ENCODE results near the gene WDR7.

The WDR7 gene

GRCh38 chr18:56823986-56824565 lies 172.9 kb downstream of the WDR7 start:
- H3K27ac ChIP-seq = no peak overlapping the region
- TF ChIP-seq, protein P1, sequence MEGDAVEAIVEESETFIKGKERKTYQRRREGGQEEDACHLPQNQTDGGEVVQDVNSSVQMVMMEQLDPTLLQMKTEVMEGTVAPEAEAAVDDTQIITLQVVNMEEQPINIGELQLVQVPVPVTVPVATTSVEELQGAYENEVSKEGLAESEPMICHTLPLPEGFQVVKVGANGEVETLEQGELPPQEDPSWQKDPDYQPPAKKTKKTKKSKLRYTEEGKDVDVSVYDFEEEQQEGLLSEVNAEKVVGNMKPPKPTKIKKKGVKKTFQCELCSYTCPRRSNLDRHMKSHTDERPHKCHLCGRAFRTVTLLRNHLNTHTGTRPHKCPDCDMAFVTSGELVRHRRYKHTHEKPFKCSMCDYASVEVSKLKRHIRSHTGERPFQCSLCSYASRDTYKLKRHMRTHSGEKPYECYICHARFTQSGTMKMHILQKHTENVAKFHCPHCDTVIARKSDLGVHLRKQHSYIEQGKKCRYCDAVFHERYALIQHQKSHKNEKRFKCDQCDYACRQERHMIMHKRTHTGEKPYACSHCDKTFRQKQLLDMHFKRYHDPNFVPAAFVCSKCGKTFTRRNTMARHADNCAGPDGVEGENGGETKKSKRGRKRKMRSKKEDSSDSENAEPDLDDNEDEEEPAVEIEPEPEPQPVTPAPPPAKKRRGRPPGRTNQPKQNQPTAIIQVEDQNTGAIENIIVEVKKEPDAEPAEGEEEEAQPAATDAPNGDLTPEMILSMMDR (IDR thresholded peaks at IDR 0.05) = no peak
- no peak for TF ChIP-seq ZFX (IDR thresholded peaks at IDR 0.05; ENCODE audit: borderline replicate concordance)

DNA sequence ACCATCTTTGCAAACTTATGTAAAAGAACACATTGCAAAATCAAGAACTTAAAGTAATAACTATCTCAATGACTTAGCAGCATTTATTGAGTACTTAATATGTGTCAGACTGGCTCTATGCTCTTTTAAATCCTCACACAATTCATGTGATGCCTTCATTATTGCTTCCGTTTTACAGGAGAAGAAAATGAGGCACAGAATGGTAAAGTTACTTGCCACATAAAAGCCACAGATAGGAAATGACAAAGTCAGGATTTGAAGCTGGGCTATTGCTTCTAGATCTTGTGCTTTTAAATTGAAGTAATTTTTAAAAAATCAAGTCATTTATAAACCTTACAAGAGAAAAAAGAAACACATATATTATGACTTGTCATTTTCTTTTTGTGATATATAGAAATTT lies 174.2 kb downstream of the WDR7 start:
- TF ChIP-seq ZFX (IDR thresholded peaks at IDR 0.05; ENCODE audit: borderline replicate concordance) = no peak
- TF ChIP-seq, protein P1 (IDR thresholded peaks at IDR 0.05) = no peak
- no peak overlapping the region for H3K27ac ChIP-seq

- no peak overlapping the region for H3K27ac ChIP-seq
- TF ChIP-seq ZFX (IDR thresholded peaks at IDR 0.05; ENCODE audit: borderline replicate concordance) = no peak
- TF ChIP-seq, protein P1 (IDR thresholded peaks at IDR 0.05) = no peak
Measured at GRCh38 chr18:56825878-56826277, 174.7 kb downstream of the WDR7 start.

DNA sequence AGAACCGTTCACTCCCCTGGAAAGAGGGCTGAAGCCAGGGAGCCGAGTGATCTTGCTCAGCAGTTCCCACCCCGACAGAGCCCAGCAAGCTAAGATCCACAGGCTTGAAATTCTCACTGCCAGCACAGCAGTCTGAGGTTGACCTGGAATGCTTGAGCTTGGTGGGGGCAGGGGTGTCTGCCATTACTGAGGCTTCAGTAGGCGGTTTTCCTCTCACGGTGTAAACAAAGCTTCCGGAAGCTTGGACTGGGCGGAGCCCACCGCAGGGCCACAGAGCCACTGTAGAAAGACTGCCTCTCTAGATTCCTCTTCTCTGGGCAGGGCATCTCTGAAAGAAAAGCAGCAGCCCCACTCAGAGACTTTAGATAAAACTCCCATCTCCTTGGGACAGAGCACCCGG lies 180.8 kb downstream of the WDR7 start:
- H3K27ac ChIP-seq = no peak overlapping the region
- TF ChIP-seq, protein P1 (IDR thresholded peaks at IDR 0.05) = no peak
- TF ChIP-seq ZFX (IDR thresholded peaks at IDR 0.05; ENCODE audit: borderline replicate concordance) = no peak

- TF ChIP-seq, protein P1 (IDR thresholded peaks at IDR 0.05) = no peak
- TF ChIP-seq ZFX (IDR thresholded peaks at IDR 0.05; ENCODE audit: borderline replicate concordance) = no peak
- no peak overlapping the region for H3K27ac ChIP-seq
Measured at GRCh38 chr18:56835331-56835730, 184.2 kb downstream of the WDR7 start.

- TF ChIP-seq, protein P1 (IDR thresholded peaks at IDR 0.05) = no peak
- no peak for TF ChIP-seq ZFX (IDR thresholded peaks at IDR 0.05; ENCODE audit: borderline replicate concordance)
- no peak overlapping the region for H3K27ac ChIP-seq
Measured at GRCh38 chr18:56836173-56836572, 185.0 kb downstream of the WDR7 start.

DNA sequence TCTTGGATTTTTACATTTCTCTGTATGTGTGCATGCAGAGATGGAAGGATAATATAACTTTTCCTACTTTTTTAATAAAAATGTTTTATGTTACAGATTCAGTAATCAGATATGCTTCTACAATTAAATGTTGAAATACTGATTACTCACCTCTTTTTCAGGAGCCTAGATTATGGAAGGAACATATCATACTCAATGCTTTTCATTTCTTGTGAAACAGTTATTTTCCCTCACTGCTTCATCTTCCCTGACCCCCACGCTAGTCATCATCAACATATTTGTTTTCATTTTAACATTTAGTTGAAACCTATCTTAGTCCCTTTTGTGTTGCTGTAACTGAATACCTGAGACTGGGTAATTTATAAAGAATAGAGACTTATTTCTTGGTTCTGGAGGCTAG lies 190.7 kb downstream of the WDR7 start:
- TF ChIP-seq, protein P1 (IDR thresholded peaks at IDR 0.05) = no peak
- no peak for TF ChIP-seq ZFX (IDR thresholded peaks at IDR 0.05; ENCODE audit: borderline replicate concordance)
- H3K27ac ChIP-seq = no peak overlapping the region
